Endothelial cell of hepatic sinusoid (primary cell): ENCODE measurements around the gene COL24A1.

Source experiments
- in situ Hi-C: cut with HindIII; loops from 2 replicates; pipeline ENCODE4 v1.10.0; 2017; ENCODE audit warnings: low sequenced_read_pairs

The COL24A1 gene

GRCh38 chr1:86156566-86157455 lies at the start of gene COL24A1:
TSS of gene COL24A1 (minus strand) at chr1:86156772. CDS start at chr1:86156396, 376 bp downstream.
- in situ Hi-C loops = no loop called here

GRCh38 chr1:86205741-86206140 lies 49.2 kb upstream of the COL24A1 start:
- in situ Hi-C loops = no loop called here

- in situ Hi-C loops = no loop called here
Measured at GRCh38 chr1:86202552-86203340, 46.2 kb upstream of the COL24A1 start.

GRCh38 chr1:86201311-86201710 lies 44.7 kb upstream of the COL24A1 start:
- in situ Hi-C loops = no loop called here

- in situ Hi-C loops = no loop called here
Measured at GRCh38 chr1:86200901-86201300, 44.3 kb upstream of the COL24A1 start.

- in situ Hi-C loops = no loop called here
Measured at GRCh38 chr1:86197206-86197855, 40.8 kb upstream of the COL24A1 start.

- in situ Hi-C loops = no loop called here
Measured at GRCh38 chr1:86195281-86195680, 38.7 kb upstream of the COL24A1 start.

GRCh38 chr1:86194491-86195034 lies 38.0 kb upstream of the COL24A1 start:
- in situ Hi-C loops = loop anchor here (5.0 kb wide), 1 partner anchor 33 kb away; no protein-coding TSS in a partner anchor

GRCh38 chr1:86192417-86192816 lies 35.8 kb upstream of the COL24A1 start:
- in situ Hi-C loops = loop anchor here (5.0 kb wide), 1 partner anchor 35 kb away; no protein-coding TSS in a partner anchor

- in situ Hi-C loops = loop anchor here (5.0 kb wide), 1 partner anchor 35 kb away; no protein-coding TSS in a partner anchor
Measured at GRCh38 chr1:86191958-86192357, 35.4 kb upstream of the COL24A1 start.

GRCh38 chr1:86190873-86191272 lies 34.3 kb upstream of the COL24A1 start:
- in situ Hi-C loops = loop anchor here (5.0 kb wide), 1 partner anchor 36 kb away; no protein-coding TSS in a partner anchor

GRCh38 chr1:86184426-86184825 lies 27.9 kb upstream of the COL24A1 start:
- in situ Hi-C loops = loop anchor here (5.0 kb wide), 1 partner anchor 57 kb away; no protein-coding TSS in a partner anchor

- in situ Hi-C loops = loop anchor here (5.0 kb wide), 1 partner anchor 57 kb away; no protein-coding TSS in a partner anchor
Measured at GRCh38 chr1:86183810-86184209, 27.2 kb upstream of the COL24A1 start.

- in situ Hi-C loops = no loop called here
Measured at GRCh38 chr1:86176226-86176625, 19.7 kb upstream of the COL24A1 start.

GRCh38 chr1:86175756-86176155 lies 19.2 kb upstream of the COL24A1 start:
- in situ Hi-C loops = no loop called here

- in situ Hi-C loops = no loop called here
Measured at GRCh38 chr1:86169625-86170024, 13.1 kb upstream of the COL24A1 start.

- in situ Hi-C loops = no loop called here
Measured at GRCh38 chr1:86159800-86160199, 3.2 kb upstream of the COL24A1 start.

- in situ Hi-C loops = no loop called here
Measured at GRCh38 chr1:86155807-86156565, 586 bp downstream of the COL24A1 start.

- in situ Hi-C loops = no loop called here
Measured at GRCh38 chr1:86155051-86155806, 1.3 kb downstream of the COL24A1 start.
